Measurements from ENCODE around the gene BUD31. TPM values are rescaled to one million over a fixed set of nuclear protein-coding genes. Genes with fewer than 3 reads are reported as not detected.

The BUD31 gene
- total and polyA plus RNA-seq, 9 of the 15 experiments (the other 6 are each of a cell fraction or from before 2014, with no cell fraction given) = 105 to 342 (median 247) TPM

GRCh38 chr7:99381664-99382075 is 27.1 kb upstream of the BUD31 start:
- no peak for TF ChIP-seq CXXC5 (CRISPR knock-in tag; IDR thresholded peaks at IDR 0.05)
- TF ChIP-seq KDM4B (IDR thresholded peaks at IDR 0.05; ENCODE audit: borderline replicate concordance in 2 of 2, low read depth in 1 of 2) = no peak
- TF ChIP-seq DDX20 (tag; IDR thresholded peaks at IDR 0.05; ENCODE audit: low read depth) = no peak
- no peak for TF ChIP-seq RBM22 (IDR thresholded peaks at IDR 0.05; ENCODE audit: low read depth, low read length, poor library complexity, severe bottlenecking)
- TF ChIP-seq STAT5A (IDR thresholded peaks at IDR 0.05; ENCODE audit: borderline replicate concordance, low read length) = no peak
- TF ChIP-seq POLR2G (IDR thresholded peaks at IDR 0.05; ENCODE audit: low read depth, low read length) = peak; percentile 47
- TF ChIP-seq PTBP1 (IDR thresholded peaks at IDR 0.05; ENCODE audit: low read depth, low read length) = no peak
- H3K4me2 ChIP-seq (ENCODE audit: insufficient read depth, low read length) = no peak overlapping the region
- peaks cover 72% of the 10 kb centered on the region; the same call in 2 of the 3 replicates for H3K36me3 ChIP-seq (ENCODE audit: control insufficient read depth, insufficient read depth, low read length)
- FAIRE-seq (no peak), DNase-seq (ENCODE audit: extremely low read depth in 1 of 4, low spot score in 3 of 4) (no peak), ATAC-seq (no peak)
- H3K27ac ChIP-seq (ENCODE audit: extremely low read depth, low read depth, low read length) = no peak overlapping the region
- peaks cover 27% of the 10 kb centered on the region; the same call in 1 of the 2 replicates for H4K20me1 ChIP-seq (replicated peaks; ENCODE audit: control insufficient read depth, insufficient read depth, low read length)
- peaks cover 6% of the 10 kb centered on the region for H3K9me1 ChIP-seq (ENCODE audit: control insufficient read depth, insufficient read depth, low read length)
- H3K4me1 ChIP-seq (replicated peaks in 1 of 2; ENCODE audit: control insufficient read depth in 2 of 2, insufficient read depth in 2 of 2, low read length in 2 of 2) = peaks cover 24 to 54% of the 10 kb centered on the region in 2 experiments
- in situ Hi-C loops (cut with MboI) (no loop called here), intact Hi-C loops (cut with micrococcal nuclease) (no loop called here)
- peak overlapping the region in 1 of 2 experiments; percentile 82; a peak in 2 of 4 replicates for H3K9ac ChIP-seq (ENCODE audit: insufficient read depth in 1 of 2, low read depth in 2 of 2, low read length in 2 of 2)
- peaks cover 71% of the 10 kb centered on the region for H3K79me2 ChIP-seq (ENCODE audit: control insufficient read depth, insufficient read depth, low read length)
- POLR2A ChIA-PET = no interaction called here
- no peak overlapping the region for H3K4me3 ChIP-seq
- CTCF ChIA-PET (ENCODE audit: low intra/inter-chr PET ratio) = no interaction called here
- no peaks in the 10 kb centered on the region for H3K9me3 ChIP-seq (replicated peaks; ENCODE audit: control insufficient read depth, insufficient read depth, low read depth, low read length)
- no peaks in the 10 kb centered on the region for H3K27me3 ChIP-seq (ENCODE audit: control insufficient read depth in 2 of 2, insufficient read depth in 2 of 2, low read length in 2 of 2)
- no peak overlapping the region for H2AFZ ChIP-seq (ENCODE audit: low read depth, low read length)
- WGBS (ENCODE audit: insufficient coverage, low coverage, missing lambda C conversion rate) = 96% methylated on average over 7 of the region's 7 CpGs
- no TSS peak for BruUV-seq (replicated peaks)
